GM21576 (cell line): ENCODE data around the gene DOCK3.
"Not testable (repeated sequence)": the region's sequence is repeated elsewhere in the genome, so short reads cannot be mapped to it uniquely, and the experiment has no call there.

ENCODE experiments used
- ATAC-seq: cut with Tn5 transposase; IDR thresholded peaks from one replicate; pipeline ENCODE4 v1.9.1; 2021; ENCODE audit warnings: mild to moderate bottlenecking, moderate library complexity; ENCODE audit not compliant: unreplicated experiment

Gene DOCK3

DNA sequence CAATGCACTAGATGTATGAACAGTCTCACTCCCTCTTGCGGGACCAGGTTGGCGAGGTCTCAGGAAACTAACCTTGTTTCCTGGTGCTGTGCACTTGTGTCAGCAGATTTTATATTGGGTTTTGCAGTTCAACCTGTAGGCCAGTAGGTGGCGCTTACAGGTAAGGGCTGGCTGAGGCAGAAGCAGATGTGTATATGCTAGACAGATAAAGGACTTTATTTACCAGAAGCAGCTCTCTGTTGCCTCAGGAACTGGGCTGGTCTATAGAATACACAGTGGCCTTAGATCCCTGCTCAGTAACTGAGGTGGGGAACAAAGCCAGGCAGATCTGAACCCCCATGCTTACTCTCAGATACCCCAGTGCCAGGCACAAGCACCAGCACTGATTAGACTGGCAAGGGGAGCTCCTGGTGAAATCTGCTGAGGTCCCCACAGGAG is 296.8 kb downstream of the DOCK3 start:
- ATAC-seq = peak; percentile 71

DNA sequence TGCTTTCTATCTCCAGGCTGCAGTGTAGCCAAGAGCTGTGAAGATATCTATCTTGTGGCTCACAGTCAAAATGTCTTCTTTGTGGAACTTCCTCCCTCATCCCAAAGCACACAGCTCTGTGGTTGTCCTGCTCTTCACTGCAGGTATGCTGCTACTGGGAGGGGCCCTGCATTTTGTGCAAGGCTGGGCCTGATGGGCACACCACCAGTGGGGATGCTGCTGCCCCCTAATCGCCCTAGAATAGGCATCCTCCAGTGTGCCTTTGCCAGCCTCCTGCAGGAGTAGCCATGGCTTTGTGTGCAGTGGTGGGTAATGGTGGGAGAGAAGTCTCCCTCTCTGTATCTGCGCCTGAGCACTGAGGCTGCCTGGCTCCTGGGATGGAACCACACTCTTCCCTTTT is 297.3 kb downstream of the DOCK3 start:
- ATAC-seq = no peak

DNA sequence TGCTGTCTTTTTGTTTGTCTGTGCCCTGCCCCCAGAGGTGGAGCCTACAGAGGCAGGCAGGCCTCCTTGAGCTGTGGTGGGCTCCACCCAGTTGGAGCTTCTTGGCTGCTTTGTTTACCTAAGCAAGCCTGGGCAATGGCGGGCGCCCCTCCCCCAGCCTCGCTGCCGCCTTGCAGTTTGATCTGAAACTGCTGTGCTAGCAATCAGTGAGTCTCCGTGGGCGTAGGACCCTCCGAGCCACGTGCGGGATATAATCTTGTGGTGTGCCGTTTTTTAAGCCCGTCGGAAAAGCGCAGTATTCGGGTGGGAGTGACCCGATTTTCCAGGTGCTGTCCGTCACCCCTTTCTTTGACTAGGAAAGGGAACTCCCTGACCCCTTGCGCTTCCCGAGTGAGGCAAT is 303.9 kb downstream of the DOCK3 start:
- not testable (repeated sequence) for ATAC-seq

DNA sequence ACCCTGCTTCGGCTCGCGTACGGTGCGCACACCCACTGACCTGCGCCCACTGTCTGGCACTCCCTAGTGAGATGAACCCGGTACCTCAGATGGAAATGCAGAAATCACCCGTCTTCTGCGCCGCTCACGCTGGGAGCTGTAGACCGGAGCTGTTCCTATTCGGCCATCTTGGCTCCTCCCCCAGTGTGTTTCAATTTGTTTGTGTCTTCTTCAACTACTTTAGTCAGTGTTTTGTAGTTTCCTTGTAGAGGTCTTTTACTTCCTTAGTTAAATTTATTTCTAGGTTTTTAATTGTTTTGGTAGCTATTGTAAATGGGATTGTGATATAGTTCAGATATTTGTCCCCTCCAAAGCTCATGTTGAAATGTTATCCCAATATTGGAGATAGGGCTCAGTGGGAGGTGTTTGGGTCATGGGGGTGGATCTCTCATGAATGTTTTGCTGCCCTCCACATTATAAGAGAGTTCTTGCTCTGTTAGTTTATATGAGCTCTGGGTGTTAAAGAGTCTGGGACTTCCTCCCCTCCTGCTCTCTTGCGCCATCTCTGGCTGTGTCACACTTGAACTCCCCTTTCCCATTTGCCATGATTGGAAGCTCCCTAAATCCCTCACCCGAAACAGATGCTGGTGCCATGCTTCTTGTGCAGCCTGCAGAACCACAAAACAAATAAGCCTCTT is 304.4 kb downstream of the DOCK3 start:
- no peak for ATAC-seq

DNA sequence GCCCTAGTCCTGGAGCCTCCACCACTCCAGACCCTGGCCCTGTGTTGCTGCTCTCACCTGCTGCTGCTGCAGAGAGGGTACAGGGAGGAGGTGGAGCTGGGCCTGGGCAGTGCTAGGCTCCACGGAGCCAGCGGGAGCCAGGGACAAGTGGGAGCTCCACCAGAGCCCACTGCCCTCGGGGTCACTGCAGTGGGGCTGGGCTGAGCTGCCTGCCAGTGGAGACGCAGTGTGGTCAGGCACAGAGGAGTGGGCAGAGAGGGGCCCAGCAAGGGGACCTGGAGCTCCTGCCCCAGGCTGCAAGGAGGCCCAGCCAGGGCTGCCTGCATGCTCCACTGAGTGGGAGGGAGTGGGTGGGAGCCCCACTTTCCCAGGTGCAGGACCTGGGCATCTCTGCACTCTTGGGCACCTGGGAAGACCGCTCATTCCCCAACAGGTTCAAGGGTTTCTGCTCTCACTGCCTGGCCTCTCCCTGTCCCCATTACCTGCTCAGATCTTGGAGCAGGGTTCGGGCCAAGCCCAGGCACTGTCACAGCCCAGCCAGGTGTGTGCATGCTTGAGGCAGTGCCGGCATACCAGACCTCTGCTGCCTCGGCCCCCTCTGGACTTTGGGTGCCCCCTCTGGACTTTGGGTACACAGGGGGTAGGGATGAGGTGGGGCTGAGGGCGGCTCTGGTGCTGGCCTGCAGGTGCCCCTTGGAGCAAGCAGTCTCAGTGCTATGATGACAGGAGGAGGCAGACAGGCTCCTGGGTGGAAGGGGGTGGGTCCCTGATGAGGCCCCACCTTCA is 308.0 kb downstream of the DOCK3 start:
- ATAC-seq = no peak

DNA sequence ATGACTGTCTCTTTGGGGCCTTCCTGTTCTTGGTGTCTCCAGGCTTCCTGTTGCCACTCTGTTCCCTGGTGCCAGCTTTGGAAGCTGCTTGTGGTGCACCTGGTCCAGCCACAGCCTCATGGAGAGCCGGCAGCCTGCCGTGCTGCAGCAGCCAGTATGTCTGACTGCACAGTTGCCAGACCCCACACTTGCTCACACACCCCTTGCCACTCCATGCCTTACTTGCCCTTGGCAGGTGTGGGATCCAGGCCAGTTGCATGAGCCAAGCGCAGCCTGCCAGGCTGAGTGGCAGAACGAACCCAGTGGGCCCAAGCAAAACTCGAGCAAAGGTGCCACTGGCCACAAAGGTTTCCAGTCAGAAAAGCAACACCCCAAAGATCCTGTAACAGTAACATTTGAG is 309.2 kb downstream of the DOCK3 start:
- no peak for ATAC-seq

DNA sequence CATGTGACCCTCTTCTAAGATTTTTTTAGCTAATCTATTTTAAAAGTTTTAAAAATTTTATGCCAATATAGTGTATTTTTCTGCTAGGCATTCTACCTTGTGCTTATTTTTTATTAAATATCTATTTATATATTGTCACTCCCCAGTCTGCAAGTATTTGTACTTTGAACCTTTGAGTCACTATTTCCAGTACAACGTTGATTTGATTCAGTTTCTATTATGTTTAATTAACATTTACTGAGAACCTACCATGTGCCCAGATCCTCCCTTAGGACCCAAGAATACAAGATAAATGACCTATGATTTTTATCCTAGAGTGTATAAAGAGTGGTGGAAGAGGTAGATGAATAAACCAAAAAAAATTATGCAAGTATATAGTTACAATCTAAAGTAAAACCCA is 311.2 kb downstream of the DOCK3 start:
- no peak for ATAC-seq

DNA sequence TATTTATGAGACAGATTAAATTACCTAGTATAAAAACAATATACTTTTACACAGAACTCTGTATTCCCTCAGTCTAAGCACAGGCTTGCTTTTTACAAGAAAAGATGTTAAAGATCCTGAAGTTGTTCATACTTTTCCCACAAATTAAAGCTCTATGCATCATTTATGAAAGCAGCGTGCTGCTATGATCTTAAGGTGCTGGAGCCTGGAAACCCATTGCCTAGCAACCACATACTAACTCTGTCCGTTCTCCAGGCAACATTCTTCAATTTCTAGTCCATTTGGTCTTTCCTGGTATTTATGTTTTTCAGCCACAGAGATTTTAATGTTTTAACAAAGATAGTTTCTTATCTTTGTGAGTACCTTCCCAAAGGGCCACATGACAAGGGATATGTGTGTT is 312.0 kb downstream of the DOCK3 start:
- no peak for ATAC-seq

DNA sequence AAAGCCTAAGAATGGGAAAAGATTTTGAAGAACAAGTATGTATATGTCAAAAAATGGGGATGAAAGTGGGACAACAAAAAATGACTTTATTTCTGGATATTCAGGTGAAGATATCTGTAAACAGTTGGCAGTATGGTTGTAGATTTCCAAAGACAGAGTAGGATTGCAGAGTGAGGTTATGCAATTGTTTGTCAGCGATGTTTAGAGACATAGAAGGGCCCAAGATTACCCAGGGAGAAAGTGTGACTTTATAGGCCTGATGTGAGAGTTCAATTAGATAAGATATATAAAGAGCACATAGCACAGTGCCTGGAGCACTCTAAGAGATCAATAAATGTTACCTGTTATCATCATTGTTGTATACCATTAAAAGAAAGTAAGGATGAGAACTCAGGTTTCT is 319.8 kb downstream of the DOCK3 start:
- no peak for ATAC-seq

DNA sequence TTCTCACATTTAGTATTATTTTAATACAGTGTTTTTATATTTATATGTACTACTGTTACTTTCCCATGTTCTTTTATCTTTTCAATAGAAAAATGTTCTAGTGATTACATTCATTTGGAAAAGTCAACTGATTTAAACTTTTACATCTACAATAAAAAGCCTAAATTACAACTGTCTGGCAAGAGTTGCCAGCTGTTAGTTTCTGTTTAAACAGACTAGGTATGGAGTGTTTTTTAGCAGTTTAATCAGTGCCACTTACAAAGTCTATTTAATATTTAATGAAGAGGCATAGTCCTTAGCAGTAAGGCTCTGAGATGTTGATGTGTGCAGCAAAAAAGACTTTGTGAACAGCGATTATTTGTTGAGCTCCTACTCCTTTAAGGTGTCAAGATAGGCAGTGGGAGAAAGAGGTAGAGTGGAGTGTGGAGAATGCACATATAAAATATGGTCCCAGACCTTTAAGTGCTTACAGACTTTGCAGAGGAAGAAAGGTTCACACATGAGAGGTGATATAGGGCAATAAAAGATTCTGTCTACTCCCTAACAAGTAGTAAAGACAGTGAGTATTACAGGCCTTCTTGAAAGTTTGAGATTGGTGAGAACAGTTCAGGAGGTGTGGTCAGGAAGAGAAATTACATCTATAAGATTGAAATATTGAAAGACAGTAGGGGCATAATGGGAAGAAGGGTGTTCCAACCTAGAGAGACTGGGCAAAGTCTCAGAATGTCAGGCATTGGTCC is 320.5 kb downstream of the DOCK3 start:
- no peak for ATAC-seq

DNA sequence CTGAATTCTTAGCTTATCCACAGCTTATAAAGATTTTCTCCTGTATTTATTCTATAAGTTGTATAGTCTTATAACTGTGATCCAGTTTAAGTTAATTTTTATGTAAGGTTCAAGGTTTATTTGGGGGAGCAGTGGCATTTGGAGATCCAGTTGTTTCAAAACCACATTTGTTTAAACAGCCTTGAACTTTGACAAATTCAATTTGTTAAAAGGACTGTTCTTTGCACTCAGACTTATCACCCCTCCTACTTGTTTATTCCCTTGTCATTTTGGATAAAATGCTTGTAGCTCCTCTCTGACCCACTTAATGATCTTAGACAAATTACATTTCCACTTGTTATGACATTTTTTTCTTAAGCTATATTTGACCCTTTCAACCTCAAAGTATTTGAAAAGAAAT is 327.8 kb downstream of the DOCK3 start:
- no peak for ATAC-seq

DNA sequence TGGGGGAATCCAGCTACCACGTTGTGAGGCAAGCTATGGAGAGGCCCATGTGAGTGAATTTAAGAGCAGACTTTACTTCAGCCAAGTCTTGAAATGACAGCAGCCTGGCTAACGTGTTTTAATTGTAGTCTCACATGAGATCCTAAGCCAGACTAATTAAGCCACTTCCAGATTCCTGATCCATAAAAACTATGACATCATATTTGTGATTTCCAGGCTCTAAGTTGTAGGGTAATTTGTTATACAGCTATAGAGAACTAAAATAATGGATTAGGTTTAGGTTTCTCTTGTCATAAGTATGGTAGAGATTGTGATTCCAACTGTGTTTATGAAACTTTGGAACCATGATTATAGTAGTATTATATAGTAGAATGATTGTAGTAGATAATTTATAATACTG is 329.5 kb downstream of the DOCK3 start:
- no peak for ATAC-seq

DNA sequence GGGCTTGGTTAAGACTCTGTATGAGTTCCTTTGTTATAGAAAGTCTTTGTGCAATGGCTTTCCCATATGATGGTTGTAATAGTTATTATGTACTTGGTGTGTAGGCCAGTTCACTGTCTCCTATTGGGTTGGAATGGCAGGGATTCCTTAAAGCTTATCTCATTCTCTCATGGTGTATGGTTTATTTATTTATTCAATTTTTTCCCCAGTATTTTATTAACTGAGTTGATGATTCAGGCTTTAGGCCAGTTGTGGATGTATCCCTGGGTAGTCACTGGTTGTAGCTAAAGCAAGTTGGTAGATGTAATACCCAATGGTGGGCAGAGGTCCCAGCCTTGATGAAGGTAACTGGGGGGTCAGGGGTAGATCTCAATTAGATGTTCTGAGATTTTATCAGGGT is 349.4 kb downstream of the DOCK3 start:
- no peak for ATAC-seq

DNA sequence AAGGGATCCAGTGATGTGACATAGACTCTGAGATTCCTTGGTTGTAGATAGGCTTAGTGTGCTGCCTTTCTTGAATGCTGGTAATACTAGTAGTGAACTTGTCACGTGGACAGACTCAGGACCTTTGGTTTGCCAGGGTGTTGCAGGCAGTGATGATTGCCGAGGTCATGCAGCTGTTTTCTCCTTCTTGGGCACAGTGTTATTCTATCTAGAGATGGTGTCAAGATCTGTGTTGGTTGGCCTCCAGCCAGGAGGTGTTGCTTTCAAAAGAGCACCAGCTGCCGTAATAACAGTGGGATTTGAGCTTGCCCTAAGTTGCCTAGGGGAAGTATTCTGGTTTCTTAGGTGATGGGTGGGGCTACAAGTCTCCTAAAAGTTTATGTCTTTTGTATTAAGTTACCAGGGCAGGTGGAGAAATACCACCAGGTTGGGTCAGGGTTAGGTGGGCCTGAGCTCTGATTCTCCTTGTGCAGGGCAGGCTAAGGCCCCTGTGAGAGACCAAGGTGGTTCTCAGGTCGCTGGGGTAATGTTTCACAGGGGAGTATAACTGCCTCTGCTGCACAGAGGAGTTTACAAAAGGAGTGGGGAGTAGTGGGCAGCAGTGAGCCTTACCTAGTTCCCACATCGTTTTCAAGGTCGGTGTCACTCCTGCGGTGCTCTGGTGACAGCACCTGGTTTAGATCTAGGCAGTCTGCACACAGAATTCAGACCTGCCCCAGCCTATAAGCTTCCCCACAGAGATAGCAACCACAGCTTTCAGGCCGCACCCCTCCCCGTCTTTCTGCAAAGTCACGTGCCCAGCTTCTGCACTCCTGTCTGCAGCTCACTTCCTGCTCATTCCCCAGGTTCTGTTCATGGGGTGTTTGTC is 350.3 kb downstream of the DOCK3 start:
- ATAC-seq = no peak

DNA sequence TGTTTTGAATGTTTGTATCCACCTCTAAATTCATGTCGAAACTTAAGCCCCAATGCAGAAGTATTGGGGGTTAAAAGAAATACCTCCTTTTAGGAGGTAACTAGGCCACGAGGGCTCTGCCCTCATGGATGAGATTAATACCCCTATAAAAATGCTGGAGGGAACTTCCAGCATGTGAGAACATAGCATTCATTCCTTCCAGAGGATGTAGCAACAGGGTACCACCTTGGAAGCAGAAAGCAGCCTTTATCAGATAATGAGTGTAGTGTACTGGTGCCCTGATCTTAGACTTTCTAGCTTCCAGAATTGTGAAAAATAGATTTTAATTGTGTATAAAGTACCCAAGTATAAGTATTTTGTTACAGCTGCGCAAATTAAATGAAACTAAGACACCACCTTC is 356.9 kb downstream of the DOCK3 start:
- no peak for ATAC-seq

DNA sequence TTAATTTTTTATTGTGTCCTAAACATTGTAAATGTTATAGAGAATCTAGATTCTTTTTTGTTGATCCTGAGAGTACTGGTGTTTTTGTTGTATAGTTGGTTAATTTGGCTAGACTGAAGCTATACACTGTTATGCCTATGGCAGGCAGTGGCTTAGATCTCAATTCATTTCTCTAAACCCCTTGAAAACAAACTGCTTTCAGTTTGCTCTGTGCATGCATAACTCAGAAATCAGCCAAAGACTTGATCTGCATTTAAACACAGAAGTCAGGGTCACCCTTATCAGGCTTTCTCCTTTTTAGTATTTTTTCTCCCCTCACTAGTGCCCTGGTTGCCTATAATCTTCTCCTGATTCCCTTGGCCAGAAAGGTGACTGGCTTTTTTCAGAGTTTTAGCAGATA is 360.9 kb downstream of the DOCK3 start:
- ATAC-seq = no peak

DNA sequence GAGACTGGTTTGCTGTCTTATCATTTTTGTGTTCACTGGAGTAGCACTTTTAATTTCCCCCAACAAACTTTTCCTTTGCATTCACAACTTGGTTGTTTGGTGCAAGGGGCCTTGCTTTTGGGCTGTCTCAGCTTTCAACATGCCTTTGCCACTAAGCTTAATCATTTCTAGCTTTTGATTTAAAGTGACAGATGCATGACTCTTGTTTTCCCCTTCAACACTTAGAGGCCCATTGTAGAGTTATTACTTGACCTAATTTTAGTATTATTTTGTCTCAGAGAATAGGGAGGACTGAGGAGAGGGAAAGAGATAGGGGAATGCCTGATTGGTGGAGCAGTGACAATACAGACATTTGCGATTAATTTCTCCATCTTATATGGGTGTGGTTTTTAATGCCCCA is 370.3 kb downstream of the DOCK3 start:
- no peak for ATAC-seq

DNA sequence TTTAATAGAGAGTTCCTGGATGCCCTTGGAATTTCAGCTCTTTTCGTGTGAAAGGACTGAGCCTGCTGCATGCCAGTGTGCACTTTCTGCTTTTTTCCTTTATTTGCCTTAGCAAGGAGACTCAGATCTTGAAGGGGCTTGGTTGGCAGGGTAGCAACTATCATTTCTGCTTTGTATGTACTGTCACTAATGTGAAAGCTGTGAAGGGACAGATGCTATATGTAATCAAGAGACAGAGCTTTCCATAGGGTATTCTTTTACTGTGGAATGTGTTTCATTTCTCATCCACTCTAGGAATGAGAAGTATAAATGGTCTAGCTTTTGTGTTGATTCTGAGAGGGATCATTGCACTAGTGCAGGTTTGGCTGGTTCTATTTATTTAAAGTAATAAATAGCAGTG is 377.8 kb downstream of the DOCK3 start:
- no peak for ATAC-seq

DNA sequence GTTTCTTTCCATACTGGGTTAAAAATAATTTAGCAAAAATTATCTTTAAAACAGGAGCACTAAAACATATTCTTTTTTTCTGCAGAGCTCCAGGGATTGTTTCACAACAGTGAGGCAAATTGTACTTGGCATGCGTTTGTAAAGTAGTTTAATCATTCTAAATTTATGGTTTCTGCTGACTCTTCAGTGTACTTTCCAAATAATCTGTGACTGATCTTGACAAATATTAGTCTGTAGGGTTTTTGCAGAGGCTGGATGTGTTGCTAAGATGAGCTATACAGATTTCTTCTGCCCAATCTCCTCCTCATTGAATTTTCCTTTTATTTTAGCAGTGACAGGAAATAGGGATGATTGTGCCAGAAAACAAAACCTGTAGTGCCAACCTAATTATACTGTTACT is 382.4 kb downstream of the DOCK3 start:
- ATAC-seq = no peak

DNA sequence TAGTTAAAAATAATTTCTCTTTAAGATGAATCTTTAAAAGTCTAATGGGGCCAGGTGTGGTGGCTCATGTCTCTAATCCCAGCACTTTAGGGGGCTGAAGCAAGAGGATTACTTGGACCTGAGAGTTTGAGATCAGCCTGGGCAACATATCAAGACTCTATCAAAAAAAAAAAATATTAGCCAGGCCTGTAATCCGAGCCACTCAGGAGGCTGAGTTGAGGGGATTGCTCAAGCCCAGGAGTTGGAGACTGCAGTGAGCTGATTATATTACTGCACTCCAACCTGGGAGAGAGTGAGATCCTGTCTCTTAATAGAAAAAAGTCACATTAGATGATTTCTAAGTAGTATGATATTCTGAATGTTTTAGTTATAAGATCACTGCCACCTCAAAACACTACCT is 388.3 kb downstream of the DOCK3 start:
- no peak for ATAC-seq

DNA sequence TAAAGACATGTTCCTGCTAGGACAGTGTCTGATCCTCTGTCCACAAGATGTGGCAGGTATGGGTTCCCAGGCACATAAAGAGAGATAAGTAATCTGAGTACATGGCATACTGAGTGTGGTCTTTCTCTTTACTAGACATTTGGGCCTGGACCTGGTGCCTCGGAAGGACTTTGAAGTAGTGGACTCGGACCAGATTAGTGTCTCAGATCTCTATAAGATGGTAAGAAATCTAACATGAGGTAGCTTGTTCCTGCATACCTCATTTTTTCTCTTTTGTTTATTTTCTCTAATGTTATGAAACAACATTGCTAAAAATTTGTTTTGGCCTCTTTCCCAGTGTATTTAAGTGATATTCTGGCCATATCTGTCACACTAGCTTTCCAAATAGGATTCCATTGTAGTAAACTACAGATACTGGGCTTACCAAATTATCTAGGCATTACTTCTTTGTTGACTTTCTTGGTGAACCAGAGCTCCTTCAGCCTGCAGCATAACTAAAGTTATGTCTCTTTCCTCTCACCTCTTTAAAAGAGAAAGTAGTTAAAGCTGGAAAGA is 400.6 kb downstream of the DOCK3 start:
- ATAC-seq = no peak
